ENCODE results near the gene THADA. TPM values are rescaled to one million over a fixed set of nuclear protein-coding genes. Genes with fewer than 3 reads are reported as not detected.

The THADA gene
- total RNA-seq, 1 donor from 2014 or later = 41.2 TPM

GRCh38 chr2:43420389-43420801 lies 175.4 kb downstream of the THADA start:
- no peak overlapping the region for H3K27ac ChIP-seq
- no peaks in the 10 kb centered on the region for H3K9me3 ChIP-seq
- ATAC-seq = no peak
- intact Hi-C loops (cut with DNase I) = no loop called here
- no peak for DNase-seq
- no peak overlapping the region for H3K4me3 ChIP-seq
- no peaks in the 10 kb centered on the region for H3K36me3 ChIP-seq
- TF ChIP-seq CTCF (IDR thresholded peaks at IDR 0.05) = no peak
- peaks cover 24% of the 10 kb centered on the region for H3K4me1 ChIP-seq
- no peaks in the 10 kb centered on the region for H3K27me3 ChIP-seq (ENCODE audit: low read depth)

- no peaks in the 10 kb centered on the region for H3K9me3 ChIP-seq
- DNase-seq = no peak
- no peak overlapping the region for H3K27ac ChIP-seq
- no peaks in the 10 kb centered on the region for H3K27me3 ChIP-seq (ENCODE audit: low read depth)
- no peak for TF ChIP-seq CTCF (IDR thresholded peaks at IDR 0.05)
- no peak for ATAC-seq
- H3K4me3 ChIP-seq = no peak overlapping the region
- no peaks in the 10 kb centered on the region for H3K36me3 ChIP-seq
- intact Hi-C loops (cut with DNase I) = no loop called here
- peaks cover 23% of the 10 kb centered on the region for H3K4me1 ChIP-seq
Observed at GRCh38 chr2:43419876-43420275, 176.0 kb downstream of the THADA start.

DNA sequence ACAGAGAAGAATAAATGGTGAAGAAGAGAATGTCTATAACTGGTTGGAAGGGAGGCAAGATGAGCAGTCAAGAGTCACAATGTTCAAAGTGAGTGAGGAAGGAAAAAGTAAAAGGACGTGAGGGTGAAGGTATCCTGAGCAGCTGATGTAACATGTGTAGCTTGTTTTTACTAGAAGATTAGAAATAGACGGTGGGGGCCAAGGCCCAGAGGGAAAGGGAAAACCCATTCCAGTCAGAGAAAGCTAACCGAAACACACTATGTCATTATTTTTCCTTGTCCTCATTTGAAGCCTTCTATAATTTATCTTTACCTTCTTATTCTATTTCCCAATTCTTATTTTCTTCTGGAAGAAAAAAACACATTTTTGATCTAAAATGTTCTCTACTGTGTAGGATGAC lies 176.6 kb downstream of the THADA start:
- H3K27me3 ChIP-seq (ENCODE audit: low read depth) = no peaks in the 10 kb centered on the region
- no peak overlapping the region for H3K27ac ChIP-seq
- no peak overlapping the region for H3K4me3 ChIP-seq
- no peak for TF ChIP-seq CTCF (IDR thresholded peaks at IDR 0.05)
- peaks cover 16% of the 10 kb centered on the region for H3K4me1 ChIP-seq
- ATAC-seq (no peak), DNase-seq (no peak)
- intact Hi-C loops (cut with DNase I) = no loop called here
- no peaks in the 10 kb centered on the region for H3K36me3 ChIP-seq
- H3K9me3 ChIP-seq = no peaks in the 10 kb centered on the region

- no peak for ATAC-seq
- intact Hi-C loops (cut with DNase I) = no loop called here
- no peak for TF ChIP-seq CTCF (IDR thresholded peaks at IDR 0.05)
- H3K27ac ChIP-seq = no peak overlapping the region
- no peak overlapping the region for H3K4me3 ChIP-seq
- no peaks in the 10 kb centered on the region for H3K36me3 ChIP-seq
- no peak for DNase-seq
- peaks cover 16% of the 10 kb centered on the region for H3K4me1 ChIP-seq
- H3K27me3 ChIP-seq (ENCODE audit: low read depth) = no peaks in the 10 kb centered on the region
- H3K9me3 ChIP-seq = no peaks in the 10 kb centered on the region
Observed at GRCh38 chr2:43418680-43419079, 177.2 kb downstream of the THADA start.

- Histone ChIP-seq H3K27ac (no peak overlapping the region), H3K4me3 (no peak overlapping the region), H3K9me3 (no peaks in the 10 kb centered on the region), H3K27me3 (ENCODE audit: low read depth) (no peaks in the 10 kb centered on the region), H3K36me3 (no peaks in the 10 kb centered on the region), H3K4me1 (peaks cover 16% of the 10 kb centered on the region)
- ATAC-seq (no peak), DNase-seq (no peak)
- intact Hi-C loops (cut with DNase I) = no loop called here
- no peak for TF ChIP-seq CTCF (IDR thresholded peaks at IDR 0.05)
Observed at GRCh38 chr2:43417300-43417699, 178.5 kb downstream of the THADA start.

DNA sequence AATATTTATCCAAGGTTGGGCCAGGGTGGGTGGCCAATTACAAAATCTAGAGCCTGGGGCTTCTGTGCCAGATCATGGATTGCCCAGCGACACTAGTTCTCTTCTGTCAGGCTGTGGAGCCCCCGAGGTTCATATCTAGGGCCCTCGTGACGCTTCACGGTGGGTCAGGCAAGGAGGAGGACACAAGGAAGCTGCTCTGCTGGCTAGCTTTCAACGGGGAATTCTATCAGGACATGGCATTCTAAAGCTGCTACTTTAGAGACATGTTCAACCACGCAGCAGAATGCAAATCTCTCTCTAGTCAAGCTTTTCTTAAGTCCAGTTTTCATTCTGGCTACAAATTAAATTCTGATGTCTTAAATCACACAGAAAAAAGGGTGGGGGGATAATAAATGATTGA lies 180.2 kb downstream of the THADA start:
- ATAC-seq (no peak), DNase-seq (no peak)
- TF ChIP-seq CTCF (IDR thresholded peaks at IDR 0.05) = no peak
- Histone ChIP-seq H3K4me3 (no peak overlapping the region), H3K27me3 (ENCODE audit: low read depth) (no peaks in the 10 kb centered on the region), H3K9me3 (no peaks in the 10 kb centered on the region), H3K36me3 (no peaks in the 10 kb centered on the region), H3K27ac (no peak overlapping the region), H3K4me1 (peaks cover 13% of the 10 kb centered on the region)
- intact Hi-C loops (cut with DNase I) = no loop called here
